Tibial nerve (tissue), 4 donors: ENCODE results near the gene LBHD1.
"Not testable (repeated sequence)": the region's sequence is repeated elsewhere in the genome, so short reads cannot be mapped to it uniquely, and the experiment has no call there.

Source experiments
- CTCF ChIP-seq, 5 experiments: fragments of 200-600 bp in 3 of 5; fragments of 450-650 bp in 2 of 5; sonication (generic) in 3 of 5; IDR thresholded peaks; one replicate each; pipeline ENCODE4 v1.5.1; 2016 to 2019; ENCODE audit warnings: antibody characterized with exemption in 5 of 5, mild to moderate bottlenecking in 3 of 5, moderate library complexity in 2 of 5
- EP300 ChIP-seq, 2 donors: sonication (generic); formaldehyde crosslinking; IDR thresholded peaks; one replicate each; pipeline ENCODE4 v1.6.1; 2017; ENCODE audit warnings: antibody characterized with exemption in 2 of 2, mild to moderate bottlenecking in 1 of 2
- POLR2A ChIP-seq, 2 donors: fragments of 450-650 bp; IDR thresholded peaks; one replicate each; pipeline ENCODE4 v1.6.1; 2017; ENCODE audit warnings: antibody characterized with exemption in 2 of 2, mild to moderate bottlenecking in 2 of 2, moderate library complexity in 2 of 2

DNA sequence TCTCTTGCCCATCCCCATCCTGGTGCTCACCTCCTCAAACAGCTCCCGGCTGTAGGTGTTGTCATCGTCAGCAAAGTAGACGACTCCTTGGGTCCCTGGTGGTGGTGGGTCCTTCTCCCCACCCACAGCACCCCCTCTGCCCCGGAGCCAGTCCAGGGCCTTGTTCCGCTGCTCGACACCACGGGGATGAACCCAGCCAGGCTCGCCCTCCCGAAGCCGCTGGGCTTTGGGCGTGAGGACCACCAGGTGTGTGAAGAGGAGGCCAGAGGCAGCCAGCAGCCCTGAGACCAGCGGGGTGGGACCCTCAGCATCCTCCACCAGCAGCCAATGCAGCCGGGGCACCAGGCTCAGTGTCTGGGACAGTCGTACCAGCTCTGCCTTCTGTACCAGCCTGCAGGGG, 55.1 kb downstream of the LBHD1 start:
- not testable (repeated sequence) for TF ChIP-seq CTCF, POLR2A, EP300 (IDR thresholded peaks at IDR 0.05)
